DOHH2 (cell line): Measurements from ENCODE around the gene NEU4.

Source experiments
- H3F3A ChIP-seq: fragments of 200-600 bp; sonication (generic), shearing (Covaris generic); 2 replicates; pipeline ENCODE4 v1.6.0; 2016; ENCODE audit warnings: antibody characterized with exemption, mild to moderate bottlenecking; ENCODE audit not compliant: control insufficient read depth, insufficient read depth
- H3K27ac ChIP-seq: fragments of 200-600 bp; sonication (generic); 2 replicates; pipeline ENCODE4 v1.5.1; 2014; ENCODE audit warnings: low read depth, mild to moderate bottlenecking, low read length, moderate library complexity
- H3K27me3 ChIP-seq: fragments of 200-600 bp; sonication (generic); 2 replicates; pipeline ENCODE4 v1.6.1; 2014; ENCODE audit warnings: mild to moderate bottlenecking, low read length, mixed read lengths; ENCODE audit not compliant: control insufficient read depth
- H3K36me3 ChIP-seq: fragments of 200-600 bp; sonication (generic); 2 replicates; pipeline ENCODE4 v1.6.1; 2014; ENCODE audit warnings: mild to moderate bottlenecking, low read length, moderate library complexity, mixed read lengths; ENCODE audit not compliant: control insufficient read depth
- H3K4me1 ChIP-seq: fragments of 200-600 bp; sonication (generic); 2 replicates; pipeline ENCODE4 v1.6.1; 2014; ENCODE audit warnings: mild to moderate bottlenecking, low read length, mixed read lengths; ENCODE audit not compliant: control insufficient read depth
- H3K4me2 ChIP-seq: fragments of 200-600 bp; sonication (generic); 2 replicates; pipeline ENCODE4 v1.6.0; 2014; ENCODE audit warnings: mild to moderate bottlenecking, low read length, moderate library complexity
- H3K4me3 ChIP-seq: fragments of 200-600 bp; sonication (generic); 2 replicates; pipeline ENCODE4 v1.5.1; 2014; ENCODE audit warnings: mild to moderate bottlenecking, low read length, mixed read lengths
- H3K79me2 ChIP-seq: fragments of 200-600 bp; sonication (generic); 2 replicates; pipeline ENCODE4 v1.6.1; 2014; ENCODE audit warnings: mild to moderate bottlenecking, low read length, mixed read lengths; ENCODE audit not compliant: control insufficient read depth
- H3K9me2 ChIP-seq: fragments of 200-600 bp; sonication (generic); replicated peaks from 2 replicates; pipeline ENCODE4 v1.6.1; 2014; ENCODE audit warnings: mild to moderate bottlenecking, low read length, mixed read lengths; ENCODE audit not compliant: control insufficient read depth
- H3K9me3 ChIP-seq: fragments of 200-600 bp; sonication (generic); 2 replicates; pipeline ENCODE4 v1.6.1; 2014; ENCODE audit warnings: antibody characterized with exemption, low read length, mixed read lengths; ENCODE audit not compliant: control insufficient read depth, insufficient read depth
- H4K20me1 ChIP-seq: fragments of 200-600 bp; sonication (generic); 2 replicates; pipeline ENCODE4 v1.6.0; 2014; ENCODE audit warnings: low read depth, mild to moderate bottlenecking, antibody characterized with exemption, low read length, moderate library complexity; ENCODE audit not compliant: control insufficient read depth, insufficient read depth
- EZH2phosphoT487 ChIP-seq: fragments of 200-600 bp; sonication (generic); IDR thresholded peaks from 2 replicates; pipeline ENCODE4 v1.6.1; 2017; ENCODE audit warnings: borderline replicate concordance, mild to moderate bottlenecking, antibody characterized with exemption, low read length, moderate library complexity, mixed read lengths
- TF ChIP-seq, protein P1 (sequence below): fragments of 200-600 bp; sonication (generic); IDR thresholded peaks from one replicate; pipeline ENCODE4 v1.5.1; 2014; ENCODE audit warnings: antibody characterized with exemption, mild to moderate bottlenecking, low read depth, low read length; ENCODE audit not compliant: poor library complexity, severe bottlenecking

Gene NEU4

DNA sequence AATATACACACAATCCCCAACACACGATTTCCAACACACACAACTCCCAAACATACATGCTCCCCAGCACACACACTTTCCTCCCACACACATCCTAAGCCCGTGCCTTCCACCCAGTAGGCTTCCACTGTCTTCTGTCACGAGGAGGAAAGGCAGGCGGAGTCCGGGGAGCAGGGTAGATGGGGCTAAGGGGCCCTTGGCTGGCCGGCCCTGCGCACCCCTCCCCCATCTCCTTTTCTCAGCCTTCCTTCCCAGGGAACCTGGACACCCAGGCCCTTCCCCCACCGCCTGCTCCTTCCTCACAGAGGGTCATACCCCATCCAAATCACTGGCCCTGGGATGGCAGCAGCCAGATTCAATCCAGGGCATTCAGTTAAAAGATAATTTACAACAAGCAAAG is 53.1 kb downstream of the NEU4 start:
- no peak overlapping the region for H3K4me2 ChIP-seq
- peaks cover 9% of the 10 kb centered on the region; the same call in 1 of the 2 replicates for H3K27me3 ChIP-seq
- peaks cover 12% of the 10 kb centered on the region; the same call in 1 of the 2 replicates for H3K9me3 ChIP-seq
- TF ChIP-seq, protein P1, sequence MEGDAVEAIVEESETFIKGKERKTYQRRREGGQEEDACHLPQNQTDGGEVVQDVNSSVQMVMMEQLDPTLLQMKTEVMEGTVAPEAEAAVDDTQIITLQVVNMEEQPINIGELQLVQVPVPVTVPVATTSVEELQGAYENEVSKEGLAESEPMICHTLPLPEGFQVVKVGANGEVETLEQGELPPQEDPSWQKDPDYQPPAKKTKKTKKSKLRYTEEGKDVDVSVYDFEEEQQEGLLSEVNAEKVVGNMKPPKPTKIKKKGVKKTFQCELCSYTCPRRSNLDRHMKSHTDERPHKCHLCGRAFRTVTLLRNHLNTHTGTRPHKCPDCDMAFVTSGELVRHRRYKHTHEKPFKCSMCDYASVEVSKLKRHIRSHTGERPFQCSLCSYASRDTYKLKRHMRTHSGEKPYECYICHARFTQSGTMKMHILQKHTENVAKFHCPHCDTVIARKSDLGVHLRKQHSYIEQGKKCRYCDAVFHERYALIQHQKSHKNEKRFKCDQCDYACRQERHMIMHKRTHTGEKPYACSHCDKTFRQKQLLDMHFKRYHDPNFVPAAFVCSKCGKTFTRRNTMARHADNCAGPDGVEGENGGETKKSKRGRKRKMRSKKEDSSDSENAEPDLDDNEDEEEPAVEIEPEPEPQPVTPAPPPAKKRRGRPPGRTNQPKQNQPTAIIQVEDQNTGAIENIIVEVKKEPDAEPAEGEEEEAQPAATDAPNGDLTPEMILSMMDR = no peak
- no peak for TF ChIP-seq EZH2phosphoT487
- H3K36me3 ChIP-seq = no peaks in the 10 kb centered on the region
- H3K4me3 ChIP-seq = no peak overlapping the region
- H4K20me1 ChIP-seq = no peaks in the 10 kb centered on the region
- peaks cover 8% of the 10 kb centered on the region for H3F3A ChIP-seq
- no peak overlapping the region for H3K27ac ChIP-seq
- H3K4me1 ChIP-seq = peaks cover 25% of the 10 kb centered on the region
- no peaks in the 10 kb centered on the region for H3K9me2 ChIP-seq
- no peaks in the 10 kb centered on the region for H3K79me2 ChIP-seq

GRCh38 chr2:241862775-241863535 is 54.0 kb downstream of the NEU4 start:
- Histone ChIP-seq H3K4me3 (no peak overlapping the region), H3K27ac (no peak overlapping the region), H4K20me1 (no peaks in the 10 kb centered on the region), H3K4me1 (peaks cover 25% of the 10 kb centered on the region), H3K4me2 (no peak overlapping the region), H3K9me3 (peaks cover 12% of the 10 kb centered on the region; the same call in 1 of the 2 replicates), H3K79me2 (no peaks in the 10 kb centered on the region), H3F3A (peaks cover 8% of the 10 kb centered on the region), H3K9me2 (no peaks in the 10 kb centered on the region), H3K36me3 (no peaks in the 10 kb centered on the region), H3K27me3 (peaks cover 9% of the 10 kb centered on the region; the same call in 1 of the 2 replicates)
- TF ChIP-seq, protein P1 = no peak
- no peak for TF ChIP-seq EZH2phosphoT487

DNA sequence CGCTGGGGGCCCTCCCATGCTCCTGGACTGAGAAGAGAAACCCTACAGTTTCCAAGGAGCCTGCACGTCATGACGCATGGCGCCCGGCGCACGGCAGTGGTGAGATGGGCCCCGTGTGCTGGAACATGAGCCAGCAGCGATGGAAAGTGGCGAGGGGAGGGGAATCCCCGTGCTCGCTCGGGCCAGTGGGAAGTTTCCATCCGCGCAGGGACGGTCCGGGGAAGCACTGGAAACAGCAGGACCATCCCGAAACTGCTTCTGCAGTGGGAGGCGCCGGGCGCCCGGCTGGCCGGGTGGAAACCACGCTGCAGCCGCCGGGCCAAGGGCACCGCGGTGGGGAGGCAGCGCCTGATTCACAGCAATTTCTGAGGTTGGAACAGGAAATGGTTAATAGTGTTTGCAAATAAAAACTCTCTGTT is 54.6 kb downstream of the NEU4 start:
- no peaks in the 10 kb centered on the region for H3K36me3 ChIP-seq
- H3K4me2 ChIP-seq = no peak overlapping the region
- H3K4me1 ChIP-seq = peaks cover 24% of the 10 kb centered on the region
- peaks cover 9% of the 10 kb centered on the region; the same call in 1 of the 2 replicates for H3K27me3 ChIP-seq
- H3K79me2 ChIP-seq = no peaks in the 10 kb centered on the region
- no peak overlapping the region for H3K27ac ChIP-seq
- H3K4me3 ChIP-seq = no peak overlapping the region
- TF ChIP-seq, protein P1 = no peak
- TF ChIP-seq EZH2phosphoT487 = no peak
- no peaks in the 10 kb centered on the region for H4K20me1 ChIP-seq
- H3K9me2 ChIP-seq = no peaks in the 10 kb centered on the region
- peaks cover 8% of the 10 kb centered on the region for H3F3A ChIP-seq
- H3K9me3 ChIP-seq = peaks cover 12% of the 10 kb centered on the region; the same call in 1 of the 2 replicates
